ENCODE results near the gene SLIT3.

The SLIT3 gene

DNA sequence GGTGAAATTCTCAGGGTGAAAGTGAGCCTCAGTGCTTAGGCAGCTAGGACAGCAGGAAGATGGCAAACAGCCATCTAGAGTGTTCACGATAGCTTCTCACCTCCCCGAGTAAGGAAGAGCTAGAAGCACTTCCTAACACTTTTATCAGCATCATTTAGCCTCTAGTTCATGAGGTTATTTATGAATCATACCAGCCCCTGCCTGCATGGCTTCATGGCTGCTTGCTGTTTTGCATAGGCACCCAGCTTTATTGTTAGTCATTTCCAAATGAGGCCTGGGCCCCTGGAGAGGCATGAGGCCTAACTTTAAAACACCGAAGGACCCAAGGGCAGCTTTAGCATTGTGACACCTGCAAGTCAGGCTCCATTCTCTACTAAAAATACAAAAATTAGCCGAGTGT lies 586.9 kb downstream of the SLIT3 start:
- FAIRE-seq = no peak

GRCh38 chr5:168713051-168713450 lies 587.9 kb downstream of the SLIT3 start:
- FAIRE-seq = no peak

- no peak for FAIRE-seq
Observed at GRCh38 chr5:168712280-168712924, 588.5 kb downstream of the SLIT3 start.

- no peak for FAIRE-seq
Observed at GRCh38 chr5:168710706-168711105, 590.2 kb downstream of the SLIT3 start.

DNA sequence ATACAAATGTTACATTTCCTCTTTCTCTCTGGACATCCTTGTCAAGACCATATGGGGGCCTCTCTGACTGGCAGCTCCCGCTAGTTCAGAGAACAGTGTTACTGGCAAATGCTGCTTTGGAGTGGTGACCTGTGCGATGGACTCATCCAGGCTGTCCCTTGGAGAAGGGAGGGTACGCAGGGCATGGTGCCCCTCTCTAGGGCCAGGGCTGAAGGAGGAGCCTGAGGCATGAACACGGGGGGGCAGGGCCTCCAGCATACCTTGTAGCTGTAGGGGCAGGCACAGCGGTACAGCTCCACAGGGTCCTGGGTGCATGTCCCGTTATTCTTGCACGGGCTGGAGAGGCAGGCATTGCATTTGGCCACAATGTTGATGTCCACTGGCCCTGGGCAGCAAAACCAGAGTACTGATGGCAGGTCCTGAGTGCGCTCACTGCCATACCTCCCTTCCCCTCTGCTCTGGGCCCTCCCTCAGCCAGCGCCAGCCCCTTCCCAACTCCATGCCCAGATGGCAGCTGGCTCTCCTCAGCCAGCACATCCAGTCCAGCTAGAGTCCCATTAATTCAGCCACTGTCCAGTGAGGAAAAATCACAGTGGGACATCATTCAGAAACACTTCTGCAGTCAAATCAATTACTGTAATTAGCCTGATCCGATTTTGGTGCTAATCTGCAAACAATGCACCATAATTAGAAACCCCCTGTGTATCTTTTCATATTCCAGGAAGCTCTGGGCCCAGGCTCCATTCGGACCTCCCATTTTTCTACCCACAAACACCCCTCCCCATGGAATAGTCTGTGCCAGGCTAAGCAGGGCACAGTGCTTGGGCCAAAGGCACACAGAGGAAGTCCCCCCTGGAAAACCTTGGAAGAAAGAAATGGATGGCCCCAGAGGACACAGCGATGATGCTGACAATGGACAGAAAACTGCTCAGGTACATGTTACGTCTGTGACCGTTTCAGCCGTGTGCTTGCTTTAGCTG lies 592.9 kb downstream of the SLIT3 start:
- no peak for FAIRE-seq

- FAIRE-seq = no peak
Observed at GRCh38 chr5:168706655-168707069, 594.3 kb downstream of the SLIT3 start.

DNA sequence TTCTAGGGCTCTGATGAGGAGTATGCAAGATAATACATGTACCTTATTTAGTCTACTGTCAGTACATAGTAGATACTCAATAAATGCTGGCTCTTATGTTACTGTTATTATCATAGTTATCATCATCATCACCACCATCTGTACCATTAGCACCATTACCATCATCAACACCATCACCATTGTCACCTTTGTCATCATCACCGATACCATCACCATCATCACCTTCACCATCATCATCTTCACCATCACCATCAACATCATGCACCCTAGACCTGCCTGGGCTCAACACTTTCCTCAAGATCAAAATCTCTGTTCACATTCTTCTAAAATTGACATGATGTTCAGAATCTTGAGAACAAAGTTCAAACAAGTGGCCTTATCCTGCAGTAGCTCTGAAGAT lies 595.6 kb downstream of the SLIT3 start:
- no peak for FAIRE-seq

DNA sequence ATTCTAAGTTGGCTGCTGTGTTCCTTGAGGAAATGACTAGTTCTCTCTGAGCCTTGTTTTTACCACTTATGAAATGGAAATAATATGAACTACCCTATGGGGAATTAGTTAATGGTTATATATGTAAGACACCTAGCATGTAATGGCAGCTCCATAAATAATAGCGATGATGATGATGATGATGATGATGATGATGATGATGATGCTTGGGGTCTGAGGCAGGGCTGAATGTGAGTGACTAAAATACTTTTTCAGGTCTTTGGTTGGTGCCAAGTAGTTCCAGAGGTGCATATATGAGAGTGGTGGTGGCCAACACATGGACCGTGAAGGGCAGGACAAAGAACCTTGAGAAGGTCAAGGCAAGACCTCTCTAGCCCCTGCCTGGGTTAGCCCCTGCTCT lies 598.4 kb downstream of the SLIT3 start:
- no peak for FAIRE-seq

DNA sequence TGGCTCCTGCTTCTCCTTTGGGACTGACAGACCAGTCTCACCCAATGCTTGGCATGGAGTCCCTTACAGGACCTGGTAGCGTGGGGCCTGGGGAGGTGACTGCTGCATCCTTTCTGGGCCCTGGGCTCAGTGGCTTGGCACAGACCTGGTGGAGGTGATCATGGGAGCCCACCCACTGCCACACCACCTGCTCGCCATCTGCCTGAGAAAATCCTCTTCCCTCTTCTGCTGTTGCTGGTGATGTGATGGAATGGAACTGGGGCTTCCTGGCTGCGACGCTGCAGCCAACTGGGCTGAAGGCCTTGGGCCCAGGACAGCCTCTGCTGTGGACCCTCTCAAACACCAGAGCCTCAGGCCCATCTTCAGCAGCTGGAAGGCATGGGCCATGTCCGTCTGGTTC lies 599.3 kb downstream of the SLIT3 start:
- no peak for FAIRE-seq

- no peak for FAIRE-seq
Observed at GRCh38 chr5:168699002-168699401, 601.9 kb downstream of the SLIT3 start.

GRCh38 chr5:168697034-168697720 lies 603.8 kb downstream of the SLIT3 start:
- no peak for FAIRE-seq

DNA sequence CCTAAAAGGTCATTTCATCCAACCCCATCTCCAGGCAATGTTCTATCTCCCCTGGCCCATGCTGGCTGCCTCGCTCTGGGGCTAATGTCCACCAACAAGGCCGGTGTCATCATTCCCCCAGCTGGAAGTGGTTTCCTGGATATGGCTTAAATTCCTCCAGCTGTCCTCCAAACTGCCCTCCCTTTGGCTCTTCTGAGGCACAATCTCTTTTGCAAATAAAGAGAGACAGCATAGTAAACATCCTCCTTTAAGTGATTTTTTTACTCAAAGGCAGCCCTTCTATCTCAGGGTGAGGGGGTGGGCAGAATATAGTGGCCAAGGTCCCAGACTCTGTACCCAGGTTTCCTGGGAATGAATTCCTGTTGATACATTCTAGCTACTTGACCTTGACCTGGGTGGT lies 604.3 kb downstream of the SLIT3 start:
- FAIRE-seq = no peak

DNA sequence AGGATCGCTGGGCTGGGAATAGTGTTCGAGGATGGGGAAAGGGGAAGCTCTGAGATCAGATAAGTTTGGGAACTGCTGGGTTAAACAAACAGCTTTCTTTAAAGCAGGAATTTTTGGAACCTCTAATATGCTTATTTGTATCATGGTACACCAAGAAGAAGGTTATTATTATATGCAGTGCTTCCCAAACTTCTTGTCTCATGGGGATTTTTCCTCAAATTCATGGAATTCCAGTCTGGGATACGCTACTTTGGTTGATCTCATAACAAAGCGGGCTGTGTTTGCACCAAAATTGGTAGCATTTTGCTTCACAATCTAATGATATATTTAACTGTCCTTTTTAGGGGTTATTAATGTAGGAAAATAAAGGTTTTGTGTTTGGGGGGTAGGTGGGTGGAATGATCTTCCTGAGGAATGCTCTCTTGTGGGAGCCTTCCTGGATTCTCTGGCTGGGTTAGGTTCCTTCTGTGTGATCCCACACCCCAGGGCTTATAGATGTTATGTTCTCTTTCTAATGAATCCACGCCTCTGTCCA lies 605.6 kb downstream of the SLIT3 start:
- no peak for FAIRE-seq

- no peak for FAIRE-seq
Observed at GRCh38 chr5:168694289-168694688, 606.6 kb downstream of the SLIT3 start.

- no peak for FAIRE-seq
Observed at GRCh38 chr5:168693883-168694282, 607.1 kb downstream of the SLIT3 start.

GRCh38 chr5:168693297-168693696 lies 607.6 kb downstream of the SLIT3 start:
- FAIRE-seq = no peak

- FAIRE-seq = no peak
Observed at GRCh38 chr5:168691891-168692290, 609.0 kb downstream of the SLIT3 start.

GRCh38 chr5:168689260-168689659 lies 611.7 kb downstream of the SLIT3 start:
- FAIRE-seq = no peak

- FAIRE-seq = no peak
Observed at GRCh38 chr5:168686837-168687236, 614.1 kb downstream of the SLIT3 start.

- FAIRE-seq = no peak
Observed at GRCh38 chr5:168685566-168685965, 615.4 kb downstream of the SLIT3 start.

DNA sequence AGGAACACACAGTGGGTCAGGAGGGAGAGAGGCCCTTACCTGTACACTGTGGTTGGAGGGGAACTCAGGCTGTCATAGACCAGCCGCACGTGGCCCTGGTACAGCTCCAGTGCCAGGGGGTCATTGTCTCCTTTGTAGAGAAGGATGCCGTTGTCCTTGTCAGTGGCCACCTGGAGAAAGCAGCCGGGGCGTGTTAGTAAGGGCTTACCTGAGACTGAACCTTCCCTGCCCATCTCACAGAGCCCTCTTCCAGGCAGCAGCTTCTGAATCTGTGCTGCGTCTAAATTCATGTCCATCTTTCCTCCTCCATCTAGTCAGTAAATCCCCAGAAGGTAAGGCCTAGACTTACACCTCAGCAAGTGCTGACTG lies 617.0 kb downstream of the SLIT3 start:
- no peak for FAIRE-seq

DNA sequence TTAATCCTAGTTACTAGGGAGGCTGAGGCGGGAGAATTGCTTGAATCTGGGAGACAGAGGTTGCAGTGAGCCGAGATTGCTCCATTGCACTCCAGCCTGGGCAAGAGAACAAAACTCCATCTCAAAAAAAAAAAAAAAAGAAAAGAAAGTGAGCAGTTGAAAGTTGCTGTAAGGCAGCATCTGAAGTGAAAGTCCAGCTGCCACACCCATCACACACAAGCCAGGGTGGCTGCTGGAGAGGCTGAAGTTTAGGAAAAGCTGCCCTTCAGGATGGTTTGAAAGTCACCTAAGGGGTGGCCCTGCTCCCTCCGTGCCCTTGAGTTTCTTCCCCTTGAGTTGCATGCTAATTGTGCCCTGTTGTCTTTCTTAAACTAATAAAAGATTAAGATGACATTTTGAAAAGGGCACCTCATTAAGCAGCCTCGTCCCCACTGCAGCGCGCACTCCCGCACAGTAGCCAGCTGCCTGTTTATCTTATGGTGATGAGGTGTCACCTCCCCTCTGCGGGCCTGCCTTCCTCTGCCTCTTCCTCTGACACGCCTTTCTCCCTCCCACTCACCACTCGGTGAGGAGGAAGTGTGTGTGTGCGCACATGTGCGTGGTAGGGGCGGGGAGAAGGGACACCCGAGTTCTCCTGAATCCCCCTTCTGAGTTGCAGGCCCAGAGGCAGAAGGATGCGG lies 617.6 kb downstream of the SLIT3 start:
- no peak for FAIRE-seq
